Endothelial cell of umbilical vein (primary cell): ENCODE data around the gene PIMREG.
A peak's percentile ranks its signal among the peaks of the same experiment; 100 is the strongest.

Source experiments
- EZH2 ChIP-seq: IDR thresholded peaks from 2 replicates; pipeline ENCODE4 v1.6.1; 2012; ENCODE audit warnings: borderline replicate concordance, low read depth, mild to moderate bottlenecking, moderate library complexity, low read length, inconsistent platforms; ENCODE audit not compliant: severe bottlenecking
- MYC ChIP-seq: IDR thresholded peaks from one replicate; pipeline ENCODE4 v1.6.1; 2011; ENCODE audit warnings: mild to moderate bottlenecking, low read depth, low read length
- POLR2A ChIP-seq: IDR thresholded peaks from 2 replicates; pipeline ENCODE4 v1.6.1; 2012; ENCODE audit warnings: low read depth, mild to moderate bottlenecking, control low read depth, low read length
- POLR2AphosphoS5 ChIP-seq: IDR thresholded peaks from 2 replicates; pipeline ENCODE4 v1.6.1; 2012; ENCODE audit warnings: low read depth, mild to moderate bottlenecking, control low read depth, low read length, moderate library complexity; ENCODE audit not compliant: insufficient read depth
- TF ChIP-seq, protein P1 (sequence below), 2 donors: IDR thresholded peaks; 1 replicate in 1 of 2; 2 replicates in 1 of 2; pipeline ENCODE4 v1.5.1; 2011; ENCODE audit warnings: low read length in 2 of 2, mild to moderate bottlenecking in 2 of 2, moderate library complexity in 2 of 2, control low read depth in 1 of 2, inconsistent platforms in 1 of 2, low read depth in 1 of 2; ENCODE audit not compliant: insufficient read depth in 1 of 2; ENCODE audit errors: extremely low read depth in 1 of 2
- TF ChIP-seq, protein P2 (sequence below): IDR thresholded peaks from 2 replicates; pipeline ENCODE4 v1.6.1; 2011; ENCODE audit not compliant: insufficient read depth, insufficient read length

DNA sequence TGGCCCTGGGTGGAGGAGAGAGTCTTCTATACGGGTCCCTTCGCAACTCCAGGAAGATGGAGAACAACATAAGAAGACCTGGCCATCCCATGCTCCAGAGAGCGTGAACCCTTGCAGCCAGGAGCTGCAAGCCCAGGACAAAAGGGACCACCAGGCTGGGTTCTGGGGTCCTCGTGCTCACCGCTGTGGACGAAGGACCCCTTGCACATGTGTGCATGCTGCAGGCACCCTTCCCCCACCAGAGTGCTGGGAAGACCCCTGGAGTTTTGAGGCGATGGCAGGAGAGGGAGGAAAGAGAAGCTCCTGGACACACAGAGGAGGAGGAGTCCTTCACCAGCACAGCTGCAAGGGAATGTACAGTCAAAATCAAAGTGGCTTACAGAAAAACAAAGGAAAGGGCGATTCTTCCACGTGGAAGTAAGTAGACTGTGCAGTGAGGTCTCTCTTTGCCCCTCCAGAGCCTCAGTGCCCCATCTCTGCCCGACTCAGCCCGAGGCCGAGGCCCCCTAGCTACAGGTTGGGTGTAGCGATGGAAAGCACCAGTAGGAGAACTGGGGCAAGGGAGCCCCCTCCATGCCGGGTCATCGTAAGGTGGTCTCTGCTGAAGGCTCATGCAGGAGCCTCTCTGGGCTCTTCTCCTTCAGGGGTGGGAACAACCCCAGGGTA, 51.3 kb downstream of the PIMREG start:
- no peak for TF ChIP-seq POLR2AphosphoS5
- no peak for TF ChIP-seq POLR2A
- TF ChIP-seq, protein P1, sequence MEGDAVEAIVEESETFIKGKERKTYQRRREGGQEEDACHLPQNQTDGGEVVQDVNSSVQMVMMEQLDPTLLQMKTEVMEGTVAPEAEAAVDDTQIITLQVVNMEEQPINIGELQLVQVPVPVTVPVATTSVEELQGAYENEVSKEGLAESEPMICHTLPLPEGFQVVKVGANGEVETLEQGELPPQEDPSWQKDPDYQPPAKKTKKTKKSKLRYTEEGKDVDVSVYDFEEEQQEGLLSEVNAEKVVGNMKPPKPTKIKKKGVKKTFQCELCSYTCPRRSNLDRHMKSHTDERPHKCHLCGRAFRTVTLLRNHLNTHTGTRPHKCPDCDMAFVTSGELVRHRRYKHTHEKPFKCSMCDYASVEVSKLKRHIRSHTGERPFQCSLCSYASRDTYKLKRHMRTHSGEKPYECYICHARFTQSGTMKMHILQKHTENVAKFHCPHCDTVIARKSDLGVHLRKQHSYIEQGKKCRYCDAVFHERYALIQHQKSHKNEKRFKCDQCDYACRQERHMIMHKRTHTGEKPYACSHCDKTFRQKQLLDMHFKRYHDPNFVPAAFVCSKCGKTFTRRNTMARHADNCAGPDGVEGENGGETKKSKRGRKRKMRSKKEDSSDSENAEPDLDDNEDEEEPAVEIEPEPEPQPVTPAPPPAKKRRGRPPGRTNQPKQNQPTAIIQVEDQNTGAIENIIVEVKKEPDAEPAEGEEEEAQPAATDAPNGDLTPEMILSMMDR (IDR thresholded peaks at IDR 0.05; ENCODE audit: extremely low read depth in 1 of 2, insufficient read depth in 1 of 2, low read depth in 1 of 2, low read length in 2 of 2): peak in 1 of 2 donors; percentile 17
- TF ChIP-seq, protein P2, sequence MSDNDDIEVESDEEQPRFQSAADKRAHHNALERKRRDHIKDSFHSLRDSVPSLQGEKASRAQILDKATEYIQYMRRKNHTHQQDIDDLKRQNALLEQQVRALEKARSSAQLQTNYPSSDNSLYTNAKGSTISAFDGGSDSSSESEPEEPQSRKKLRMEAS: no peak
- no peak for TF ChIP-seq EZH2
- no peak for TF ChIP-seq MYC
